Activated naive CD8-positive, alpha-beta T cell treated with anti-CD3 and anti-CD28 coated beads for 36 hours (primary cell): ENCODE measurements around the gene ISG20. TPM values are rescaled to one million over a fixed set of nuclear protein-coding genes. Genes with fewer than 3 reads are reported as not detected.

Source experiments
- DNase-seq: peaks from one replicate; pipeline ENCODE4 v3.0.0; 2021
- H3K27ac Mint-ChIP-seq: one replicate; pipeline ENCODE4 v1.8.0; 2022; ENCODE audit warnings: mild to moderate bottlenecking, moderate library complexity, mixed read lengths
- H3K27me3 Mint-ChIP-seq: one replicate; pipeline ENCODE4 v1.8.0; 2022; ENCODE audit warnings: mild to moderate bottlenecking, mixed read lengths
- H3K36me3 Mint-ChIP-seq: one replicate; pipeline ENCODE4 v1.8.0; 2021; ENCODE audit warnings: mild to moderate bottlenecking, mixed read lengths
- H3K4me1 Mint-ChIP-seq: one replicate; pipeline ENCODE4 v1.8.0; 2021; ENCODE audit warnings: mixed read lengths
- H3K4me3 Mint-ChIP-seq: one replicate; pipeline ENCODE4 v1.8.0; 2022; ENCODE audit warnings: mild to moderate bottlenecking, moderate library complexity, mixed read lengths
- H3K9me3 Mint-ChIP-seq: one replicate; pipeline ENCODE4 v1.8.0; 2022; ENCODE audit warnings: mixed read lengths
- total RNA-seq, 2 experiments: library from RNA; stranded (reverse); gene quantifications; one replicate each; pipeline ENCODE4 v1.2.3, GENCODE V29; 2021

The ISG20 gene
- total RNA-seq, result 100 to 1,000 TPM; 108 to 110 TPM

- peak; percentile 96 for DNase-seq
- Mint-ChIP-seq H3K9me3 (no peaks in the 10 kb centered on the region), H3K4me1 (peaks cover 75% of the 10 kb centered on the region), H3K27ac (peak within 1 kb of the TSS; percentile 96), H3K4me3 (peak within 1 kb of the TSS; percentile 88), H3K36me3 (peaks cover 52% of the 10 kb centered on the region), H3K27me3 (peaks cover 3% of the 10 kb centered on the region)
These were observed at the start of gene ISG20 for GRCh38 chr15:88638626-88639372. Gene ISG20 (plus strand): TSS chr15:88639016. CDS start chr15:88639367, 351 bp downstream.

GRCh38 chr15:88590759-88591158 is 48.1 kb upstream of the ISG20 start:
- H3K9me3 Mint-ChIP-seq, result no peaks in the 10 kb centered on the region
- H3K27me3 Mint-ChIP-seq, result no peaks in the 10 kb centered on the region
- H3K4me3 Mint-ChIP-seq, result no peak overlapping the region
- no peak overlapping the region for H3K27ac Mint-ChIP-seq
- H3K4me1 Mint-ChIP-seq, result no peaks in the 10 kb centered on the region
- no peaks in the 10 kb centered on the region for H3K36me3 Mint-ChIP-seq
- DNase-seq, result no peak

- Mint-ChIP-seq H3K9me3 (no peaks in the 10 kb centered on the region), H3K27ac (no peak overlapping the region), H3K27me3 (no peaks in the 10 kb centered on the region), H3K36me3 (no peaks in the 10 kb centered on the region), H3K4me3 (no peak overlapping the region), H3K4me1 (no peaks in the 10 kb centered on the region)
- DNase-seq, result no peak
These were observed 47.4 kb upstream of the ISG20 start for GRCh38 chr15:88591384-88591783.

GRCh38 chr15:88603885-88604284 is 34.9 kb upstream of the ISG20 start:
- Mint-ChIP-seq H3K4me1 (peaks cover 12% of the 10 kb centered on the region), H3K27ac (no peak overlapping the region), H3K9me3 (no peaks in the 10 kb centered on the region), H3K27me3 (peaks cover 70% of the 10 kb centered on the region), H3K36me3 (peaks cover 2% of the 10 kb centered on the region), H3K4me3 (no peak overlapping the region)
- no peak for DNase-seq

GRCh38 chr15:88604381-88605188 is 34.2 kb upstream of the ISG20 start:
- peaks cover 12% of the 10 kb centered on the region for H3K4me1 Mint-ChIP-seq
- H3K4me3 Mint-ChIP-seq, result peak overlapping the region; percentile 55
- H3K27ac Mint-ChIP-seq, result no peak overlapping the region
- H3K27me3 Mint-ChIP-seq, result peaks cover 77% of the 10 kb centered on the region
- H3K9me3 Mint-ChIP-seq, result no peaks in the 10 kb centered on the region
- no peak for DNase-seq
- H3K36me3 Mint-ChIP-seq, result peaks cover 2% of the 10 kb centered on the region

- DNase-seq, result peak; percentile 57
- Mint-ChIP-seq H3K36me3 (peaks cover 2% of the 10 kb centered on the region), H3K4me1 (peaks cover 12% of the 10 kb centered on the region), H3K27me3 (peaks cover 84% of the 10 kb centered on the region), H3K4me3 (no peak overlapping the region), H3K9me3 (no peaks in the 10 kb centered on the region), H3K27ac (peak overlapping the region; percentile 58)
These were observed 33.4 kb upstream of the ISG20 start for GRCh38 chr15:88605189-88606069.

- peaks cover 91% of the 10 kb centered on the region for H3K27me3 Mint-ChIP-seq
- no peak for DNase-seq
- H3K36me3 Mint-ChIP-seq, result peaks cover 2% of the 10 kb centered on the region
- peaks cover 12% of the 10 kb centered on the region for H3K4me1 Mint-ChIP-seq
- no peak overlapping the region for H3K27ac Mint-ChIP-seq
- H3K4me3 Mint-ChIP-seq, result no peak overlapping the region
- no peaks in the 10 kb centered on the region for H3K9me3 Mint-ChIP-seq
These were observed 32.6 kb upstream of the ISG20 start for GRCh38 chr15:88606070-88606794.

GRCh38 chr15:88607951-88608350 is 30.9 kb upstream of the ISG20 start:
- no peaks in the 10 kb centered on the region for H3K9me3 Mint-ChIP-seq
- peaks cover 2% of the 10 kb centered on the region for H3K36me3 Mint-ChIP-seq
- H3K4me3 Mint-ChIP-seq, result no peak overlapping the region
- H3K27me3 Mint-ChIP-seq, result peaks cover 83% of the 10 kb centered on the region
- H3K27ac Mint-ChIP-seq, result no peak overlapping the region
- peaks cover 12% of the 10 kb centered on the region for H3K4me1 Mint-ChIP-seq
- no peak for DNase-seq

GRCh38 chr15:88608607-88609181 is 30.1 kb upstream of the ISG20 start:
- peaks cover 80% of the 10 kb centered on the region for H3K27me3 Mint-ChIP-seq
- H3K27ac Mint-ChIP-seq, result no peak overlapping the region
- no peak overlapping the region for H3K4me3 Mint-ChIP-seq
- H3K4me1 Mint-ChIP-seq, result peaks cover 12% of the 10 kb centered on the region
- H3K9me3 Mint-ChIP-seq, result no peaks in the 10 kb centered on the region
- H3K36me3 Mint-ChIP-seq, result peaks cover 2% of the 10 kb centered on the region
- DNase-seq, result no peak

- peaks cover 2% of the 10 kb centered on the region for H3K36me3 Mint-ChIP-seq
- no peak for DNase-seq
- no peaks in the 10 kb centered on the region for H3K9me3 Mint-ChIP-seq
- H3K27ac Mint-ChIP-seq, result no peak overlapping the region
- peaks cover 72% of the 10 kb centered on the region for H3K27me3 Mint-ChIP-seq
- peaks cover 11% of the 10 kb centered on the region for H3K4me1 Mint-ChIP-seq
- no peak overlapping the region for H3K4me3 Mint-ChIP-seq
These were observed 29.3 kb upstream of the ISG20 start for GRCh38 chr15:88609344-88610090.

GRCh38 chr15:88610701-88611231 is 28.1 kb upstream of the ISG20 start:
- Mint-ChIP-seq H3K27ac (no peak overlapping the region), H3K36me3 (peaks cover 2% of the 10 kb centered on the region), H3K27me3 (peaks cover 59% of the 10 kb centered on the region), H3K9me3 (no peaks in the 10 kb centered on the region), H3K4me3 (no peak overlapping the region), H3K4me1 (peaks cover 3% of the 10 kb centered on the region)
- DNase-seq, result no peak

- no peak for DNase-seq
- no peaks in the 10 kb centered on the region for H3K4me1 Mint-ChIP-seq
- no peak overlapping the region for H3K27ac Mint-ChIP-seq
- no peaks in the 10 kb centered on the region for H3K9me3 Mint-ChIP-seq
- H3K4me3 Mint-ChIP-seq, result no peak overlapping the region
- peaks cover 45% of the 10 kb centered on the region for H3K27me3 Mint-ChIP-seq
- peaks cover 2% of the 10 kb centered on the region for H3K36me3 Mint-ChIP-seq
These were observed 26.5 kb upstream of the ISG20 start for GRCh38 chr15:88612186-88612796.
